WTC11 (cell line): ENCODE data around the gene SH3TC1. TPM values are rescaled to one million over a fixed set of nuclear protein-coding genes. Genes with fewer than 3 reads are reported as not detected.

Experiments
- ATAC-seq: fragments of 200-7000 bp; cut with Tn5 transposase; 2 replicates; pipeline ENCODE4 v1.10.0; 2021; ENCODE audit warnings: mild to moderate bottlenecking, moderate library complexity
- CTCF ChIA-PET: fragments of 300-600 bp; sonication (Branson Sonifier 250); formaldehyde crosslinking; loops from one replicate; lab custom pipeline; 2021; ENCODE audit warnings: antibody characterized with exemption; lab: Charles Lee
- POLR2A ChIA-PET: fragments of 350-600 bp; sonication (Branson Sonifier 250); formaldehyde crosslinking; loops from one replicate; lab custom pipeline; 2021; ENCODE audit warnings: antibody characterized with exemption; lab: Charles Lee
- DNase-seq: peaks from one replicate; pipeline ENCODE4 v3.0.0; 2021; ENCODE audit warnings: low spot score
- H3K27ac Mint-ChIP-seq: 2 replicates; pipeline ENCODE4 v1.8.0; 2021; ENCODE audit warnings: mixed read lengths
- H3K27me3 Mint-ChIP-seq: 2 replicates; pipeline ENCODE4 v1.8.0; 2021; ENCODE audit warnings: low read depth, mild to moderate bottlenecking, moderate library complexity, mixed read lengths
- H3K36me3 Mint-ChIP-seq: 2 replicates; pipeline ENCODE4 v1.8.0; 2021; ENCODE audit warnings: mixed read lengths
- H3K4me1 Mint-ChIP-seq: 2 replicates; pipeline ENCODE4 v1.8.0; 2022; ENCODE audit warnings: mixed read lengths
- H3K4me3 Mint-ChIP-seq: 2 replicates; pipeline ENCODE4 v1.8.0; 2021; ENCODE audit warnings: mild to moderate bottlenecking, moderate library complexity, mixed read lengths
- H3K9me3 Mint-ChIP-seq: 2 replicates; pipeline ENCODE4 v1.8.0; 2021; ENCODE audit warnings: mixed read lengths
- CREM ChIP-seq: sonication (generic); formaldehyde crosslinking; IDR thresholded peaks from 2 replicates; pipeline ENCODE4 v1.8.1; 2022; ENCODE audit warnings: mild to moderate bottlenecking, missing genetic modification reagents, moderate library complexity
- ELF4 ChIP-seq: sonication (generic); formaldehyde crosslinking; IDR thresholded peaks from 2 replicates; pipeline ENCODE4 v1.8.1; 2022; ENCODE audit warnings: low read depth, mild to moderate bottlenecking, moderate library complexity, missing genetic modification reagents
- EMX1 ChIP-seq: fragments of 250-450 bp; sonication (Bioruptor Pico); IDR thresholded peaks from 2 replicates; pipeline ENCODE4 v1.8.0; 2021; ENCODE audit warnings: mild to moderate bottlenecking
- ESRRA ChIP-seq: sonication (generic); formaldehyde crosslinking; IDR thresholded peaks from 2 replicates; pipeline ENCODE4 v1.8.1; 2022; ENCODE audit warnings: mild to moderate bottlenecking, missing genetic modification reagents, borderline replicate concordance
- FOXJ3 ChIP-seq: sonication (generic); formaldehyde crosslinking; IDR thresholded peaks from 2 replicates; pipeline ENCODE4 v1.9.0; 2021; ENCODE audit warnings: missing genetic modification reagents, mild to moderate bottlenecking, borderline replicate concordance
- GRHL2 ChIP-seq: fragments of 250-450 bp; sonication (Bioruptor Pico); IDR thresholded peaks from 2 replicates; pipeline ENCODE4 v1.8.0; 2022; ENCODE audit warnings: mild to moderate bottlenecking, moderate library complexity; ENCODE audit not compliant: insufficient replicate concordance, severe bottlenecking
- HMGA2 ChIP-seq: fragments of 250-450 bp; sonication (Bioruptor Pico); IDR thresholded peaks from 2 replicates; pipeline ENCODE4 v1.4.0; 2021; ENCODE audit warnings: mild to moderate bottlenecking, moderate library complexity
- JUN ChIP-seq: sonication (generic); formaldehyde crosslinking; IDR thresholded peaks from 2 replicates; pipeline ENCODE4 v1.8.0; 2023; ENCODE audit warnings: mild to moderate bottlenecking, missing genetic modification reagents
- MYBL2 ChIP-seq: sonication (generic); formaldehyde crosslinking; IDR thresholded peaks from 2 replicates; pipeline ENCODE4 v1.8.1; 2023; ENCODE audit warnings: mild to moderate bottlenecking, moderate library complexity, missing genetic modification reagents
- NFATC4 ChIP-seq: fragments of 250-450 bp; sonication (Bioruptor Pico); IDR thresholded peaks from 2 replicates; pipeline ENCODE4 v1.9.0; 2021; ENCODE audit warnings: mild to moderate bottlenecking
- NFYB ChIP-seq: sonication (generic); formaldehyde crosslinking; conservative IDR thresholded peaks from 2 replicates; pipeline ENCODE4 v1.8.0; 2022; ENCODE audit warnings: low read depth, missing genetic modification reagents
- NR1H2 ChIP-seq: sonication (generic); formaldehyde crosslinking; IDR thresholded peaks from 2 replicates; pipeline ENCODE4 v1.9.0; 2021; ENCODE audit warnings: mild to moderate bottlenecking, moderate library complexity, missing genetic modification reagents
- NR2C2 ChIP-seq: sonication (generic); formaldehyde crosslinking; IDR thresholded peaks from 2 replicates; pipeline ENCODE4 v1.8.0; 2022; ENCODE audit warnings: mild to moderate bottlenecking, missing genetic modification reagents
- PRRX2 ChIP-seq: fragments of 250-450 bp; sonication (Bioruptor Pico); IDR thresholded peaks from 2 replicates; pipeline ENCODE4 v1.8.0; 2021; ENCODE audit warnings: mild to moderate bottlenecking
- RELA ChIP-seq: sonication (generic); formaldehyde crosslinking; IDR thresholded peaks from 2 replicates; pipeline ENCODE4 v1.8.1; 2022; ENCODE audit warnings: missing genetic modification reagents, mild to moderate bottlenecking, borderline replicate concordance
- TP53 ChIP-seq: sonication (generic); formaldehyde crosslinking; IDR thresholded peaks from 2 replicates; pipeline ENCODE4 v1.8.1; 2023; ENCODE audit warnings: mild to moderate bottlenecking, missing genetic modification reagents
- USF2 ChIP-seq: sonication (generic); formaldehyde crosslinking; IDR thresholded peaks from 2 replicates; pipeline ENCODE4 v1.8.1; 2023; ENCODE audit warnings: mild to moderate bottlenecking, missing genetic modification reagents, moderate library complexity
- ZBTB21 ChIP-seq: sonication (generic); formaldehyde crosslinking; IDR thresholded peaks from 2 replicates; pipeline ENCODE4 v1.8.1; 2023; ENCODE audit warnings: mild to moderate bottlenecking, missing genetic modification reagents, borderline replicate concordance
- ZNF232 ChIP-seq: sonication (generic); formaldehyde crosslinking; IDR thresholded peaks from 2 replicates; pipeline ENCODE4 v1.8.0; 2022; ENCODE audit warnings: mild to moderate bottlenecking, missing genetic modification reagents
- ZNF317 ChIP-seq: sonication (generic); formaldehyde crosslinking; IDR thresholded peaks from 2 replicates; pipeline ENCODE4 v1.8.1; 2023; ENCODE audit warnings: low read depth, mild to moderate bottlenecking, moderate library complexity, missing genetic modification reagents, borderline replicate concordance
- ZNF396 ChIP-seq: fragments of 250-450 bp; sonication (Bioruptor Pico); IDR thresholded peaks from 2 replicates; pipeline ENCODE4 v1.8.0; 2021; ENCODE audit warnings: mild to moderate bottlenecking, moderate library complexity, borderline replicate concordance
- ZNF532 ChIP-seq: fragments of 250-450 bp; sonication (Bioruptor Pico); IDR thresholded peaks from 2 replicates; pipeline ENCODE4 v1.9.0; 2021; ENCODE audit warnings: mild to moderate bottlenecking, borderline replicate concordance
- total RNA-seq: library from RNA; stranded (reverse); gene quantifications from 3 replicates; pipeline ENCODE4 v1.2.3, GENCODE V29; 2021
- TF ChIP-seq, protein P1 (sequence below): sonication (generic); formaldehyde crosslinking; IDR thresholded peaks from 2 replicates; pipeline ENCODE4 v1.8.0; 2022; ENCODE audit warnings: mild to moderate bottlenecking, missing genetic modification reagents
- TF ChIP-seq, protein P2 (sequence below): sonication (generic); formaldehyde crosslinking; IDR thresholded peaks from 2 replicates; pipeline ENCODE4 v1.8.1; 2022; ENCODE audit warnings: low read depth, missing genetic modification reagents, borderline replicate concordance
- TF ChIP-seq, protein P3 (sequence below): sonication (generic); formaldehyde crosslinking; IDR thresholded peaks from 2 replicates; pipeline ENCODE4 v1.8.0; 2022; ENCODE audit warnings: mild to moderate bottlenecking, missing genetic modification reagents
- TF ChIP-seq, protein P4 (sequence below): sonication (generic); formaldehyde crosslinking; IDR thresholded peaks from 2 replicates; pipeline ENCODE4 v1.8.1; 2023; ENCODE audit warnings: mild to moderate bottlenecking, moderate library complexity, missing genetic modification reagents

Gene SH3TC1
- total RNA-seq, 1 experiment from 2014 or later = 0.42 TPM

- H3K9me3 Mint-ChIP-seq = no peaks in the 10 kb centered on the region
- TF ChIP-seq MYBL2 (no peak), GRHL2 (CRISPR knock-in tag) (no peak), NR1H2 (no peak), ZNF532 (no peak), ESRRA (CRISPR knock-in tag) (no peak), JUN (CRISPR knock-in tag) (no peak), ZNF396 (CRISPR knock-in tag) (no peak), NFYB (CRISPR knock-in tag) (no peak), HMGA2 (no peak), ZNF317 (CRISPR knock-in tag) (no peak), NFATC4 (CRISPR knock-in tag) (no peak), ZNF232 (CRISPR knock-in tag) (no peak), PRRX2 (CRISPR knock-in tag) (no peak), ZBTB21 (CRISPR knock-in tag) (no peak), TP53 (CRISPR knock-in tag) (peak; percentile 36; the same call in 1 of the 2 replicates), EMX1 (CRISPR knock-in tag) (no peak), NR2C2 (CRISPR knock-in tag) (no peak), RELA (CRISPR knock-in tag) (no peak), FOXJ3 (CRISPR knock-in tag) (no peak), ELF4 (CRISPR knock-in tag) (0 out of 2 replicates have a peak, but pooled peaks have one; percentile 30), CREM (CRISPR knock-in tag) (no peak; the same call in 1 of the 2 replicates), USF2 (peak; percentile 43; the same call in 1 of the 2 replicates)
- TF ChIP-seq, protein P1, sequence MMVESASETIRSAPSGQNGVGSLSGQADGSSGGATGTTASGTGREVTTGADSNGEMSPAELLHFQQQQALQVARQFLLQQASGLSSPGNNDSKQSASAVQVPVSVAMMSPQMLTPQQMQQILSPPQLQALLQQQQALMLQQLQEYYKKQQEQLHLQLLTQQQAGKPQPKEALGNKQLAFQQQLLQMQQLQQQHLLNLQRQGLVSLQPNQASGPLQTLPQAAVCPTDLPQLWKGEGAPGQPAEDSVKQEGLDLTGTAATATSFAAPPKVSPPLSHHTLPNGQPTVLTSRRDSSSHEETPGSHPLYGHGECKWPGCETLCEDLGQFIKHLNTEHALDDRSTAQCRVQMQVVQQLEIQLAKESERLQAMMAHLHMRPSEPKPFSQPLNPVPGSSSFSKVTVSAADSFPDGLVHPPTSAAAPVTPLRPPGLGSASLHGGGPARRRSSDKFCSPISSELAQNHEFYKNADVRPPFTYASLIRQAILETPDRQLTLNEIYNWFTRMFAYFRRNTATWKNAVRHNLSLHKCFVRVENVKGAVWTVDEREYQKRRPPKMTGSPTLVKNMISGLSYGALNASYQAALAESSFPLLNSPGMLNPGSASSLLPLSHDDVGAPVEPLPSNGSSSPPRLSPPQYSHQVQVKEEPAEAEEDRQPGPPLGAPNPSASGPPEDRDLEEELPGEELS = peak; percentile 27
- TF ChIP-seq, protein P2, sequence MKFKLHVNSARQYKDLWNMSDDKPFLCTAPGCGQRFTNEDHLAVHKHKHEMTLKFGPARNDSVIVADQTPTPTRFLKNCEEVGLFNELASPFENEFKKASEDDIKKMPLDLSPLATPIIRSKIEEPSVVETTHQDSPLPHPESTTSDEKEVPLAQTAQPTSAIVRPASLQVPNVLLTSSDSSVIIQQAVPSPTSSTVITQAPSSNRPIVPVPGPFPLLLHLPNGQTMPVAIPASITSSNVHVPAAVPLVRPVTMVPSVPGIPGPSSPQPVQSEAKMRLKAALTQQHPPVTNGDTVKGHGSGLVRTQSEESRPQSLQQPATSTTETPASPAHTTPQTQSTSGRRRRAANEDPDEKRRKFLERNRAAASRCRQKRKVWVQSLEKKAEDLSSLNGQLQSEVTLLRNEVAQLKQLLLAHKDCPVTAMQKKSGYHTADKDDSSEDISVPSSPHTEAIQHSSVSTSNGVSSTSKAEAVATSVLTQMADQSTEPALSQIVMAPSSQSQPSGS (CRISPR knock-in tag) = no peak
- TF ChIP-seq, protein P3, sequence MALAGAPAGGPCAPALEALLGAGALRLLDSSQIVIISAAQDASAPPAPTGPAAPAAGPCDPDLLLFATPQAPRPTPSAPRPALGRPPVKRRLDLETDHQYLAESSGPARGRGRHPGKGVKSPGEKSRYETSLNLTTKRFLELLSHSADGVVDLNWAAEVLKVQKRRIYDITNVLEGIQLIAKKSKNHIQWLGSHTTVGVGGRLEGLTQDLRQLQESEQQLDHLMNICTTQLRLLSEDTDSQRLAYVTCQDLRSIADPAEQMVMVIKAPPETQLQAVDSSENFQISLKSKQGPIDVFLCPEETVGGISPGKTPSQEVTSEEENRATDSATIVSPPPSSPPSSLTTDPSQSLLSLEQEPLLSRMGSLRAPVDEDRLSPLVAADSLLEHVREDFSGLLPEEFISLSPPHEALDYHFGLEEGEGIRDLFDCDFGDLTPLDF (CRISPR knock-in tag) = no peak
- TF ChIP-seq, protein P4, sequence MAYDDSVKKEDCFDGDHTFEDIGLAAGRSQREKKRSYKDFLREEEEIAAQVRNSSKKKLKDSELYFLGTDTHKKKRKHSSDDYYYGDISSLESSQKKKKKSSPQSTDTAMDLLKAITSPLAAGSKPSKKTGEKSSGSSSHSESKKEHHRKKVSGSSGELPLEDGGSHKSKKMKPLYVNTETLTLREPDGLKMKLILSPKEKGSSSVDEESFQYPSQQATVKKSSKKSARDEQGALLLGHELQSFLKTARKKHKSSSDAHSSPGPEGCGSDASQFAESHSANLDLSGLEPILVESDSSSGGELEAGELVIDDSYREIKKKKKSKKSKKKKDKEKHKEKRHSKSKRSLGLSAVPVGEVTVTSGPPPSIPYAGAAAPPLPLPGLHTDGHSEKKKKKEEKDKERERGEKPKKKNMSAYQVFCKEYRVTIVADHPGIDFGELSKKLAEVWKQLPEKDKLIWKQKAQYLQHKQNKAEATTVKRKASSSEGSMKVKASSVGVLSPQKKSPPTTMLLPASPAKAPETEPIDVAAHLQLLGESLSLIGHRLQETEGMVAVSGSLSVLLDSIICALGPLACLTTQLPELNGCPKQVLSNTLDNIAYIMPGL (CRISPR knock-in tag) = no peak
Measured at GRCh38 chr4:8158710-8159536, 40.2 kb upstream of the SH3TC1 start, which contains the start of gene ABLIM2. TSS of gene ABLIM2 (minus strand) at chr4:8158813. CDS start at chr4:8158689, 124 bp downstream.

More at GRCh38 chr4:8158710-8159536, 40.2 kb upstream of the SH3TC1 start, which contains the start of gene ABLIM2:
- H3K36me3 Mint-ChIP-seq = no peaks in the 10 kb centered on the region
- DNase-seq (peak; percentile 99), ATAC-seq (peak; percentile 95)
- POLR2A ChIA-PET = no interaction called here
- peaks cover 11% of the 10 kb centered on the region for H3K4me1 Mint-ChIP-seq
- CTCF ChIA-PET = interaction anchor here (0.6 to 2.4 kb wide), 13 partner anchors 9 to 508 kb away, joined by 3 to 15 read pairs (median 4); no protein-coding TSS in a partner anchor
- H3K27ac Mint-ChIP-seq = no peak within 1 kb of the TSS
- peak within 1 kb of the TSS; percentile 99 for H3K4me3 Mint-ChIP-seq
- H3K27me3 Mint-ChIP-seq = peaks cover 41% of the 10 kb centered on the region
